Mesenchymal stem cell (in vitro differentiated cells and primary cell): Measurements from ENCODE around the gene CBLN1.
"Not testable (repeated sequence)": the region's sequence is repeated elsewhere in the genome, so short reads cannot be mapped to it uniquely, and the experiment has no call there.

Experiments
- DNase-seq: peaks from one replicate; pipeline ENCODE4 v3.0.0-alpha.2; 2013
- H2AFZ ChIP-seq: one replicate; pipeline ENCODE4 v1.6.1; 2013; ENCODE audit warnings: low read depth, mild to moderate bottlenecking, control low read depth, inconsistent platforms, low read length, moderate library complexity
- H2AK5ac ChIP-seq: 2 replicates; pipeline ENCODE4 v1.6.1; 2013; ENCODE audit warnings: low read length, moderate library complexity, mild to moderate bottlenecking, inconsistent platforms; ENCODE audit not compliant: severe bottlenecking
- H2BK120ac ChIP-seq: one replicate; pipeline ENCODE4 v1.6.1; 2013; ENCODE audit warnings: low read depth, mild to moderate bottlenecking, inconsistent platforms, low read length, moderate library complexity
- H2BK12ac ChIP-seq, 2 experiments: one replicate each; pipeline ENCODE4 v1.6.1; 2013; ENCODE audit warnings: inconsistent platforms in 2 of 2, low read length in 2 of 2, mild to moderate bottlenecking in 2 of 2, moderate library complexity in 2 of 2, control low read depth in 1 of 2
- H2BK15ac ChIP-seq: one replicate; pipeline ENCODE4 v1.6.1; 2013; ENCODE audit warnings: mild to moderate bottlenecking, low read depth, inconsistent platforms; ENCODE audit not compliant: poor library complexity, severe bottlenecking
- H2BK5ac ChIP-seq: 2 replicates; pipeline ENCODE4 v1.6.1; 2013; ENCODE audit warnings: low read depth, mild to moderate bottlenecking, low read length, control low read depth, inconsistent platforms; ENCODE audit not compliant: poor library complexity, severe bottlenecking
- H3K14ac ChIP-seq, 2 experiments: one replicate each; pipeline ENCODE4 v1.6.1; 2013; ENCODE audit warnings: inconsistent platforms in 2 of 2, low read length in 2 of 2, control low read depth in 1 of 2, mild to moderate bottlenecking in 1 of 2, moderate library complexity in 1 of 2
- H3K18ac ChIP-seq, 2 experiments: one replicate each; pipeline ENCODE4 v1.6.1; 2013; ENCODE audit warnings: inconsistent platforms in 2 of 2, low read length in 2 of 2, control low read depth in 1 of 2, low read depth in 1 of 2, mild to moderate bottlenecking in 1 of 2
- H3K23ac ChIP-seq, 2 experiments: one replicate each; pipeline ENCODE4 v1.6.1; 2013; ENCODE audit warnings: inconsistent platforms in 2 of 2, low read length in 2 of 2, mild to moderate bottlenecking in 2 of 2, moderate library complexity in 2 of 2, control low read depth in 1 of 2
- H3K27ac ChIP-seq: 2 replicates; pipeline ENCODE4 v1.5.1; 2013; ENCODE audit warnings: mild to moderate bottlenecking, moderate library complexity, low read length, control low read depth, inconsistent platforms; ENCODE audit not compliant: poor library complexity, severe bottlenecking
- H3K27me3 ChIP-seq, 2 experiments: 2 replicates each; pipeline versions ENCODE4 v1.6.1 to v1.7.0; 2013; ENCODE audit warnings: low read length in 2 of 2, mild to moderate bottlenecking in 2 of 2, moderate library complexity in 2 of 2, control low read depth in 1 of 2, inconsistent platforms in 1 of 2; ENCODE audit not compliant: control insufficient read depth in 1 of 2, insufficient read depth in 1 of 2
- H3K36me3 ChIP-seq, 2 experiments: 2 replicates each; pipeline versions ENCODE4 v1.6.1 to v1.7.0; 2013; ENCODE audit warnings: low read length in 2 of 2, control low read depth in 1 of 2, inconsistent platforms in 1 of 2, low read depth in 1 of 2, mild to moderate bottlenecking in 1 of 2; ENCODE audit not compliant: insufficient read depth in 2 of 2, control insufficient read depth in 1 of 2
- H3K4ac ChIP-seq, 2 experiments: one replicate each; pipeline ENCODE4 v1.6.1; 2013; ENCODE audit warnings: inconsistent platforms in 2 of 2, low read length in 2 of 2, mild to moderate bottlenecking in 2 of 2, moderate library complexity in 2 of 2, control low read depth in 1 of 2, low read depth in 1 of 2
- H3K4me1 ChIP-seq: 2 replicates; pipeline ENCODE4 v1.6.1; 2013; ENCODE audit warnings: low read depth, low read length, control low read depth; ENCODE audit not compliant: control insufficient read depth, insufficient read depth
- H3K4me2 ChIP-seq: 2 replicates; pipeline ENCODE4 v1.6.1; 2013; ENCODE audit warnings: low read length, mild to moderate bottlenecking, inconsistent platforms; ENCODE audit not compliant: poor library complexity, severe bottlenecking
- H3K4me3 ChIP-seq, 2 experiments: 2 replicates each; pipeline versions ENCODE4 v1.5.1 to v1.7.0; 2013; ENCODE audit warnings: low read length in 2 of 2, mild to moderate bottlenecking in 2 of 2, control low read depth in 1 of 2, low read depth in 1 of 2; ENCODE audit not compliant: insufficient read depth in 1 of 2
- H3K79me1 ChIP-seq: replicated peaks from 2 replicates; pipeline ENCODE4 v1.6.1; 2013; ENCODE audit warnings: mild to moderate bottlenecking, control low read depth, low read length, inconsistent platforms; ENCODE audit not compliant: poor library complexity, severe bottlenecking
- H3K9ac ChIP-seq: 2 replicates; pipeline ENCODE4 v1.7.0; 2013; ENCODE audit warnings: mild to moderate bottlenecking, low read length, moderate library complexity
- H3K9me3 ChIP-seq: 2 replicates; pipeline ENCODE4 v1.7.0; 2013; ENCODE audit warnings: mild to moderate bottlenecking, low read length; ENCODE audit not compliant: control insufficient read depth
- H4K8ac ChIP-seq: one replicate; pipeline ENCODE4 v1.6.1; 2013; ENCODE audit warnings: inconsistent platforms, mild to moderate bottlenecking, low read length, moderate library complexity
- H4K91ac ChIP-seq: one replicate; pipeline ENCODE4 v1.6.1; 2013; ENCODE audit warnings: mild to moderate bottlenecking, low read length, inconsistent platforms
- WGBS: methylation state at CpG from one replicate; pipeline ENCODE4 v1.1.7; 2013; ENCODE audit warnings: mixed read lengths; 5-methylcytosine and 5-hydroxymethylcytosine counted together

CBLN1 gene

GRCh38 chr16:49248227-49248626 is 33.4 kb downstream of the CBLN1 start:
- DNase-seq = no peak
- H2BK12ac ChIP-seq = no peak overlapping the region
- no peak overlapping the region for H2AFZ ChIP-seq
- H3K4me2 ChIP-seq = no peak overlapping the region
- no peak overlapping the region for H3K4ac ChIP-seq
- no peaks in the 10 kb centered on the region for H3K4me1 ChIP-seq
- H3K18ac ChIP-seq = no peak overlapping the region
- no peak overlapping the region for H4K8ac ChIP-seq
- H3K79me1 ChIP-seq = no peaks in the 10 kb centered on the region
- no peak overlapping the region for H2AK5ac ChIP-seq
- no peaks in the 10 kb centered on the region for H3K36me3 ChIP-seq
- no peak overlapping the region for H3K27ac ChIP-seq
- no peak overlapping the region for H2BK120ac ChIP-seq
- H3K23ac ChIP-seq = no peak overlapping the region
- no peaks in the 10 kb centered on the region for H3K27me3 ChIP-seq
- 75% methylated on average over 1 of the region's 1 CpG for WGBS
- H2BK15ac ChIP-seq = no peak overlapping the region
- no peaks in the 10 kb centered on the region for H3K9me3 ChIP-seq
- no peak overlapping the region for H3K4me3 ChIP-seq
- H3K9ac ChIP-seq = no peak overlapping the region
- no peak overlapping the region for H4K91ac ChIP-seq
- no peak overlapping the region for H3K14ac ChIP-seq
- no peak overlapping the region for H2BK5ac ChIP-seq

- Histone ChIP-seq H2BK5ac (no peak overlapping the region), H3K27me3 (no peaks in the 10 kb centered on the region), H3K14ac (no peak overlapping the region), H2AFZ (no peak overlapping the region), H3K4me3 (no peak overlapping the region), H3K4me2 (no peak overlapping the region), H3K18ac (no peak overlapping the region), H3K79me1 (no peaks in the 10 kb centered on the region), H2BK15ac (no peak overlapping the region), H2AK5ac (no peak overlapping the region), H3K4ac (no peak overlapping the region), H3K27ac (no peak overlapping the region), H4K8ac (no peak overlapping the region), H3K9me3 (no peaks in the 10 kb centered on the region), H2BK12ac (no peak overlapping the region), H3K4me1 (no peaks in the 10 kb centered on the region), H3K9ac (no peak overlapping the region), H3K36me3 (no peaks in the 10 kb centered on the region), H2BK120ac (no peak overlapping the region), H4K91ac (no peak overlapping the region), H3K23ac (no peak overlapping the region)
- WGBS = 70% methylated on average over 3 of the region's 4 CpGs
- no peak for DNase-seq
Observed at GRCh38 chr16:49236216-49236615, 45.4 kb downstream of the CBLN1 start.

- not testable (repeated sequence) for H2BK5ac ChIP-seq, H3K36me3 ChIP-seq, H3K4me3 ChIP-seq, H3K23ac ChIP-seq, H4K91ac ChIP-seq, H3K18ac ChIP-seq, H3K4ac ChIP-seq, H3K27me3 ChIP-seq, DNase-seq, H3K27ac ChIP-seq, H3K14ac ChIP-seq, H4K8ac ChIP-seq, H2AK5ac ChIP-seq, H2BK15ac ChIP-seq, H2BK120ac ChIP-seq, H3K9me3 ChIP-seq, H3K79me1 ChIP-seq, H2BK12ac ChIP-seq, H3K9ac ChIP-seq, H3K4me2 ChIP-seq, H3K4me1 ChIP-seq, H2AFZ ChIP-seq
- 60% methylated on average over 3 of the region's 3 CpGs for WGBS
Observed at GRCh38 chr16:49228335-49228734, 53.3 kb downstream of the CBLN1 start.
